ENCODE measurements around the gene AKAP13.
A peak's percentile ranks its signal among the peaks of the same experiment; 100 is the strongest.

The AKAP13 gene

DNA sequence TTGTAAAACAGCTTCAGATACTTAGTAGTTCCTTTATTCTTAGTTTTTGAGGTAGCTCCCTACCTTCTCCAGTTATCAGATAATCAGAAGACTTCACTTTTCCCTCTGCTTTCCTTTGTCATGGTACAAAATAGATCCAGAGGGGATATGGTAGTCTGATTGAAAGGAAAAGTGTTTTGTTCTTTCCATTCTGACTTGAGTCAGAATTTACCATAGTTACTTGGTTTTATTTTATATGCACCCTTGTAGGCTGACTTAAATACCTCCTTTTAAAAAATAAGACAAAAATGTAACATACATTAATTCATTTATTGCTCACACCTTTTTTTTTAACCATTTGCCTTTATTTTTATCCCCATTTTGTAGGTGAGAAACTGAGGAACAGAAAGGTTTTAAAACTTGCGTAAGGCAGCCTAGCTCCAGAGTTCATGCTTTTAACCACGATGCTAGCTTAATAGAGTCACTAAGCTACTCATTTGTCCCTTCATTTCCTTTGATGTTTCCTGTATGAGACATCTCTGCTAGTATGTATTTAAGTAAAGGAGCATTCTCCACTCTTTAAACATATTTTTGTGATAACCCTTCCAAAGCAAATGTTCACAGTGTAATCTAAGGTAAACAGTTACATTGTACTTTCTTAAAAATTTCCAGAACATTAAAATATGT lies 226.9 kb downstream of the AKAP13 start:
- TF ChIP-seq, protein P1, sequence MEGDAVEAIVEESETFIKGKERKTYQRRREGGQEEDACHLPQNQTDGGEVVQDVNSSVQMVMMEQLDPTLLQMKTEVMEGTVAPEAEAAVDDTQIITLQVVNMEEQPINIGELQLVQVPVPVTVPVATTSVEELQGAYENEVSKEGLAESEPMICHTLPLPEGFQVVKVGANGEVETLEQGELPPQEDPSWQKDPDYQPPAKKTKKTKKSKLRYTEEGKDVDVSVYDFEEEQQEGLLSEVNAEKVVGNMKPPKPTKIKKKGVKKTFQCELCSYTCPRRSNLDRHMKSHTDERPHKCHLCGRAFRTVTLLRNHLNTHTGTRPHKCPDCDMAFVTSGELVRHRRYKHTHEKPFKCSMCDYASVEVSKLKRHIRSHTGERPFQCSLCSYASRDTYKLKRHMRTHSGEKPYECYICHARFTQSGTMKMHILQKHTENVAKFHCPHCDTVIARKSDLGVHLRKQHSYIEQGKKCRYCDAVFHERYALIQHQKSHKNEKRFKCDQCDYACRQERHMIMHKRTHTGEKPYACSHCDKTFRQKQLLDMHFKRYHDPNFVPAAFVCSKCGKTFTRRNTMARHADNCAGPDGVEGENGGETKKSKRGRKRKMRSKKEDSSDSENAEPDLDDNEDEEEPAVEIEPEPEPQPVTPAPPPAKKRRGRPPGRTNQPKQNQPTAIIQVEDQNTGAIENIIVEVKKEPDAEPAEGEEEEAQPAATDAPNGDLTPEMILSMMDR (IDR thresholded peaks at IDR 0.05; ENCODE audit: extremely low read depth, missing control alignments) = no peak
- no peak for DNase-seq (ENCODE audit: low spot score)

DNA sequence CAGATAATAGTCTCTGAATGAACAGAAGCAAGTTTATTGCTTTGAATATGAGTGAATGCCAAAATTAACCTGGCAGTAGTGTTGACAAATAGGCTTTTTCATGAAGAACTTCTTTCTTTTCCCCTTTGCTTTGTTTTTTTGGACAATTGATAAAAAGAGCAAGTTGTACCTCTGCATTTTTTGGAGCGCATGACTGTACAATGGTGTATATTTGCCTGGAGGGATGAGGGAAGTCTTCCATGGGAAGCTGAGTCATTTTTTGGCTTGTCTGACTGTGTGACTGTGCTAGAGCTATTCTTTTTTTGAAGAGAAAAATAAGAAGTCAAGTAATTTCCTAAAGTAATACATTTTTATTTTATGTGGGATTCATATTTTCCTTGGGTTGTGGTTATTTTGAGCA lies 227.4 kb downstream of the AKAP13 start:
- TF ChIP-seq, protein P1 (IDR thresholded peaks at IDR 0.05; ENCODE audit: extremely low read depth, missing control alignments) = no peak
- no peak for DNase-seq (ENCODE audit: low spot score)

DNA sequence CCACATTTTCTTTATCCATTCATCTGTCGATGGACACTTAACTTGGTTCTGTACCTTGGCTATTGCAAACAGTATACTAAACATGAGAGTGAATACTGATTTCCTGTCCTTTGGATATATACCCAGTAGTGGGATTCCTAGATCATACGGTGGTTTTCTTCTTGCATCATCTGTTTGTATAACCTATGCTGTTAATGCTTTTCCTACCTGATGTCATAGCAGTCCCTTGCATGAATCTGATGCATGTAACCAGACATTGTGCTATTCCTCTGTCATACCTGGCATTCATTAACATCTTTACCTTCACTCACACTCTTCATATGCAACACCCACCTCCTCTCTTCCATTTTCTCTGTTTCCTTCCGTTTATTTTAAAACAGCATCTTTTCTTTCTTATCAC lies 229.1 kb downstream of the AKAP13 start:
- TF ChIP-seq, protein P1 (IDR thresholded peaks at IDR 0.05; ENCODE audit: extremely low read depth, missing control alignments) = no peak
- DNase-seq (ENCODE audit: low spot score) = no peak

DNA sequence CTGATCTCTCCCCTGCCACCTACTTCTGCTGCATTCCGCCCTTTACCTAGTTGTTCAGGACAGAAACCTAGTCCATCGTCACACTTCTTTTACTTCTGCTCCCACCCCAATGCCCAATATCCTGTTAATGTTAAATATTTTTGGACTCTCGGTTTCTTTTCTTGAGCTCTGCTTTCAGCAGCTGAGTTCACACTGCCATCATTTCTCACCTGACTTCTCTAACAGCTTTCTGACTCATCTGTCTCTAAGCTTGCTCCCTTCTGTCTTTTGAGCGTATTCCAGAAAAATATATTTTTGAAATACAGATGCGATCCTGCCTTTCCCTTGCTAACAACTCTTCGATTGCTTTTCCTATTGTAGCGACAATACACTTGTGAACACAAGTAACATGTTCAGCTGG lies 231.0 kb downstream of the AKAP13 start:
- TF ChIP-seq, protein P1 (IDR thresholded peaks at IDR 0.05; ENCODE audit: extremely low read depth, missing control alignments) = no peak
- no peak for DNase-seq (ENCODE audit: low spot score)

DNA sequence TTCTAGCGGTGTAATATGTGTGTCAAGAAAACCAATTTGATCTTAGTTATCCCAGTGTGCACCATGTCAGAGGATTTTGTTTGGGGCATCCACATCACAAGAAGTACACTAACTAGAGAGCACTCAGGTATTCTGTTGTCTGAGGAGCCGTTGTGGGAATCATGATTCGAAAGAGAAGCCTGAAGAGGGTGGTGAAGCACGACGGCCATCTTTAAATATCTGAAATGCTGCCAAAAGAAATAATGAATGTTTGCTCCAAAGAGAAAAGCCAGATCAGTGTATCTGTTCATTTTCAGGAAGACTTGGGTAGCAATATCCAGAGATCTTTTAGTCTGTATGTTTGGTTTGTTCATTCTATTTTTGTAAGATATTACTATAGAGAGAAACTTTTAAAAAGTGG lies 233.7 kb downstream of the AKAP13 start:
- no peak for DNase-seq (ENCODE audit: low spot score)
- TF ChIP-seq, protein P1 (IDR thresholded peaks at IDR 0.05; ENCODE audit: extremely low read depth, missing control alignments) = no peak

DNA sequence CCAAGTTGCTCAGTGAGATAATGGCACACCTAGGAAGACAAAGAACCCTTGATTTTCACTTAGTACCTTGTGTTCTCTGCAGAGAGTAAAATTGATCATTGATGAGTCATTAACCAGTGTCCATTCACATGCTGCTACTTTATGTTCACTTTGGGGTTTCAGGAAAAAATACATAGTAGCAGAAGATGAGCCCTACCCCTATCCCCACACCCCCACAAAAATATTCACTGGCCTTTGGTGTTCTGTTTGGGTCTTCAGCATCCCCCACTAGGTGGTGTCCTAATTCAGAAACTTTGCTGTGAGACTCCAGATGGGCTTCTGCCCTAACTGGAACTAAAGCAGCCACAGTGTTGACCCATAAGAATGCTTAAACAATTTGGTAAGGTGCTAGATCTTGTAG lies 235.5 kb downstream of the AKAP13 start:
- peak; percentile 46 for DNase-seq (ENCODE audit: low spot score)
- TF ChIP-seq, protein P1 (IDR thresholded peaks at IDR 0.05; ENCODE audit: extremely low read depth, missing control alignments) = peak; percentile 25

DNA sequence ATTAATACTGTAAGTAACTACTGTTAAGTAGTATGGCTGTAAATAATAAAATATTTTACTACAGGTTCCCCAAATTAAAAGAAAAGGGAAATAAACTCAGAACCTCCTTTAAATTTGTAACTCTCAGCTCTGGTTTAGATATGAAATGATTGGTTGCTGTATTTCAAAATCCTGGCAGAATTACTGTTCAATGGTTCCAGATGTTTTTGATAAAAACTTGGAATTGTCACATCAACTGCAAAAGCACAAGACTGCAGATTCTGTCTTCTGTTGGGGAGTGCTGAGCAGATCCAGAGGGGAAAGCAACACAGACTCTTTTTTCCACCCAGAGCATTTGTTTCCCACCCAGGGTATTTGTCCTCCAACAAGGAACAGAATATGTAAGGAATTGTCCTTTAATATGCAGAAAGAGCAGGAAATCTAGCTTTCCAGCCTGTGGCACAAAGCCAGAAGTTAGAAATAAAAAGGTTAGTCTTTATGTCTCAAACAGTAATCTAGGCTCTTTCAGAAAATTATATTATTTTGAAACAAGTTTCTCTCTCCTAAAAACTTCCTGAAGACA lies 236.2 kb downstream of the AKAP13 start:
- TF ChIP-seq, protein P1 (IDR thresholded peaks at IDR 0.05; ENCODE audit: extremely low read depth, missing control alignments) = no peak
- no peak for DNase-seq (ENCODE audit: low spot score)
